ENCODE results near the gene MKNK2.

MKNK2 gene

DNA sequence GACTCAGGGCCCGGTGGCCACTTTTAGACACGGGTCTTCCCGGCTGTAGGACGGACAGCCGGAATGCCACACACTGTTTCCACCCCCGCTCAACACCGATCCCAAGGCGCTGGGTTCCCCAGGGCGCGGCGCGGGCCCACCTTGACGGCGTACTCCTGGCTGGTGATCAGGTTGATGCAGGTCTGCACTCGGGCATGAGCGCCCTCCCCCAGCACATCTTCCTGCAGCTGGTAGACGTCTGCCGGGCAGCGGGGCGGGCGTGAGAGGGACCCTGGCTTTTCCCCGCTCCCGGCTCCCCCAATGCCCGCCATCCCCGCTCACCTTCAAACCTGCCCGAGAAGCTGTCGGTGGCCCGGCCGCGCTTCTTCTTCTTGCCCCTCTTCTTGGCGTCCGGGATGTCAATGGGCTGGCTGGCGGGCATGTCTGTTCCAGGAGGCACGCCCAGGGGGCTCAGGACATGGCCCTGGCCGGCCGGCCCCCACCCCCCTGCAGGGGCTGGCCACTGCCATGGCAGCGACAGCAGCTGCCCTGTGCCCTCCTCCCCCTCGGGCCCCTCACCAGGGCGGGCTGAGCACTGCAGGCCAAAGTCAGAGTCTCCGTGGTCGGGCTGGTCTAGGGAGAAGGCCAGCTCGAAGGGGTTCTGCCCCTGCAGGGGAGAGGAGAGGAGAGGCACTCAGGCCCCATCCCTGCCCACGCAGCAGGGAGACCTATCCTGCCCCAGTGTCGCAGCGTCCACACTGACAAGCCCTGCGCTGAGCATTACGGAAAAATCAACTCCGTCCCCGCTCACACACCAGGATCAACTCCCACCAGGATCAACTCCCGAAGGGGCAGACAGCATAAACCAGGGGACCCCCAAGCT, 4.8 kb downstream of the MKNK2 start:
- H3K4me3 Mint-ChIP-seq = no peak overlapping the region
- H3K27ac Mint-ChIP-seq = no peak overlapping the region
- H3K9me3 Mint-ChIP-seq = no peaks in the 10 kb centered on the region

GRCh38 chr19:2045501-2046045, 5.5 kb downstream of the MKNK2 start:
- H3K9me3 Mint-ChIP-seq = no peaks in the 10 kb centered on the region

More for the DNA sequence above, 4.8 kb downstream of the MKNK2 start:
- H3K27me3 Mint-ChIP-seq (ENCODE audit: low read depth, poor library complexity) = no peaks in the 10 kb centered on the region
- peaks cover 4% of the 10 kb centered on the region for H3K36me3 Mint-ChIP-seq (ENCODE audit: low read depth)
- DNase-seq = no peak
- TF ChIP-seq, protein P1, sequence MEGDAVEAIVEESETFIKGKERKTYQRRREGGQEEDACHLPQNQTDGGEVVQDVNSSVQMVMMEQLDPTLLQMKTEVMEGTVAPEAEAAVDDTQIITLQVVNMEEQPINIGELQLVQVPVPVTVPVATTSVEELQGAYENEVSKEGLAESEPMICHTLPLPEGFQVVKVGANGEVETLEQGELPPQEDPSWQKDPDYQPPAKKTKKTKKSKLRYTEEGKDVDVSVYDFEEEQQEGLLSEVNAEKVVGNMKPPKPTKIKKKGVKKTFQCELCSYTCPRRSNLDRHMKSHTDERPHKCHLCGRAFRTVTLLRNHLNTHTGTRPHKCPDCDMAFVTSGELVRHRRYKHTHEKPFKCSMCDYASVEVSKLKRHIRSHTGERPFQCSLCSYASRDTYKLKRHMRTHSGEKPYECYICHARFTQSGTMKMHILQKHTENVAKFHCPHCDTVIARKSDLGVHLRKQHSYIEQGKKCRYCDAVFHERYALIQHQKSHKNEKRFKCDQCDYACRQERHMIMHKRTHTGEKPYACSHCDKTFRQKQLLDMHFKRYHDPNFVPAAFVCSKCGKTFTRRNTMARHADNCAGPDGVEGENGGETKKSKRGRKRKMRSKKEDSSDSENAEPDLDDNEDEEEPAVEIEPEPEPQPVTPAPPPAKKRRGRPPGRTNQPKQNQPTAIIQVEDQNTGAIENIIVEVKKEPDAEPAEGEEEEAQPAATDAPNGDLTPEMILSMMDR (IDR thresholded peaks at IDR 0.05) = no peak
- peaks cover 29% of the 10 kb centered on the region for H3K4me1 Mint-ChIP-seq

GRCh38 chr19:2044709-2045500, 6.1 kb downstream of the MKNK2 start:
- no peaks in the 10 kb centered on the region for H3K27me3 Mint-ChIP-seq (ENCODE audit: low read depth, poor library complexity)
- DNase-seq = no peak
- H3K9me3 Mint-ChIP-seq = no peaks in the 10 kb centered on the region
- H3K27ac Mint-ChIP-seq = peak overlapping the region; percentile 64
- peaks cover 34% of the 10 kb centered on the region for H3K4me1 Mint-ChIP-seq
- peaks cover 4% of the 10 kb centered on the region for H3K36me3 Mint-ChIP-seq (ENCODE audit: low read depth)
- TF ChIP-seq, protein P1 (IDR thresholded peaks at IDR 0.05) = no peak
- no peak overlapping the region for H3K4me3 Mint-ChIP-seq

More at GRCh38 chr19:2045501-2046045, 5.5 kb downstream of the MKNK2 start:
- TF ChIP-seq, protein P1 (IDR thresholded peaks at IDR 0.05) = no peak
- H3K27ac Mint-ChIP-seq = no peak overlapping the region
- no peak overlapping the region for H3K4me3 Mint-ChIP-seq
- no peak for DNase-seq
- peaks cover 4% of the 10 kb centered on the region for H3K36me3 Mint-ChIP-seq (ENCODE audit: low read depth)
- H3K27me3 Mint-ChIP-seq (ENCODE audit: low read depth, poor library complexity) = no peaks in the 10 kb centered on the region
- H3K4me1 Mint-ChIP-seq = peaks cover 35% of the 10 kb centered on the region

- Mint-ChIP-seq H3K27me3 (ENCODE audit: low read depth, poor library complexity) (no peaks in the 10 kb centered on the region), H3K4me1 (peaks cover 31% of the 10 kb centered on the region), H3K4me3 (no peak overlapping the region), H3K9me3 (no peaks in the 10 kb centered on the region), H3K27ac (no peak overlapping the region), H3K36me3 (ENCODE audit: low read depth) (peaks cover 4% of the 10 kb centered on the region)
- no peak for DNase-seq
- TF ChIP-seq, protein P1 (IDR thresholded peaks at IDR 0.05) = no peak
Measured at GRCh38 chr19:2043961-2044708, 6.9 kb downstream of the MKNK2 start.

GRCh38 chr19:2043251-2043641, 7.8 kb downstream of the MKNK2 start:
- H3K9me3 Mint-ChIP-seq = no peaks in the 10 kb centered on the region
- peaks cover 4% of the 10 kb centered on the region for H3K36me3 Mint-ChIP-seq (ENCODE audit: low read depth)
- H3K4me3 Mint-ChIP-seq = no peak overlapping the region
- H3K27ac Mint-ChIP-seq = peak overlapping the region; percentile 48
- no peak for DNase-seq
- TF ChIP-seq, protein P1 (IDR thresholded peaks at IDR 0.05) = no peak
- H3K4me1 Mint-ChIP-seq = peaks cover 27% of the 10 kb centered on the region
- no peaks in the 10 kb centered on the region for H3K27me3 Mint-ChIP-seq (ENCODE audit: low read depth, poor library complexity)

Data from nephron progenitor cell (in vitro differentiated cells).